GM06990 (cell line): Measurements from ENCODE around the gene UPF1.

Experiments
- DNase-seq: peaks from one replicate; pipeline ENCODE4 v3.0.0-alpha.2; 2011; ENCODE audit not compliant: insufficient read length; ENCODE audit errors: extremely low read depth
- H3K27me3 ChIP-seq: replicated peaks from 2 replicates; pipeline ENCODE4 v1.6.0; 2011; ENCODE audit warnings: low read length; ENCODE audit not compliant: control insufficient read depth, insufficient read depth
- H3K36me3 ChIP-seq: 2 replicates; pipeline ENCODE4 v1.5.1; 2011; ENCODE audit warnings: low read length; ENCODE audit not compliant: control insufficient read depth, insufficient read depth
- H3K4me3 ChIP-seq: replicated peaks from 2 replicates; pipeline ENCODE4 v1.5.1; 2011; ENCODE audit warnings: low read depth, mild to moderate bottlenecking, control low read depth, low read length
- TF ChIP-seq, protein P1 (sequence below): IDR thresholded peaks from 2 replicates; pipeline ENCODE4 v1.5.1; 2011; ENCODE audit warnings: low read length, control low read depth, mild to moderate bottlenecking, inconsistent platforms; ENCODE audit not compliant: insufficient read depth, poor library complexity, severe bottlenecking

UPF1 gene

GRCh38 chr19:18867199-18867598, 35.4 kb downstream of the UPF1 start:
- H3K27me3 ChIP-seq, result no peaks in the 10 kb centered on the region
- DNase-seq, result no peak
- H3K4me3 ChIP-seq, result no peak overlapping the region
- H3K36me3 ChIP-seq, result peaks cover 31% of the 10 kb centered on the region
- TF ChIP-seq, protein P1, sequence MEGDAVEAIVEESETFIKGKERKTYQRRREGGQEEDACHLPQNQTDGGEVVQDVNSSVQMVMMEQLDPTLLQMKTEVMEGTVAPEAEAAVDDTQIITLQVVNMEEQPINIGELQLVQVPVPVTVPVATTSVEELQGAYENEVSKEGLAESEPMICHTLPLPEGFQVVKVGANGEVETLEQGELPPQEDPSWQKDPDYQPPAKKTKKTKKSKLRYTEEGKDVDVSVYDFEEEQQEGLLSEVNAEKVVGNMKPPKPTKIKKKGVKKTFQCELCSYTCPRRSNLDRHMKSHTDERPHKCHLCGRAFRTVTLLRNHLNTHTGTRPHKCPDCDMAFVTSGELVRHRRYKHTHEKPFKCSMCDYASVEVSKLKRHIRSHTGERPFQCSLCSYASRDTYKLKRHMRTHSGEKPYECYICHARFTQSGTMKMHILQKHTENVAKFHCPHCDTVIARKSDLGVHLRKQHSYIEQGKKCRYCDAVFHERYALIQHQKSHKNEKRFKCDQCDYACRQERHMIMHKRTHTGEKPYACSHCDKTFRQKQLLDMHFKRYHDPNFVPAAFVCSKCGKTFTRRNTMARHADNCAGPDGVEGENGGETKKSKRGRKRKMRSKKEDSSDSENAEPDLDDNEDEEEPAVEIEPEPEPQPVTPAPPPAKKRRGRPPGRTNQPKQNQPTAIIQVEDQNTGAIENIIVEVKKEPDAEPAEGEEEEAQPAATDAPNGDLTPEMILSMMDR, result no peak

DNA sequence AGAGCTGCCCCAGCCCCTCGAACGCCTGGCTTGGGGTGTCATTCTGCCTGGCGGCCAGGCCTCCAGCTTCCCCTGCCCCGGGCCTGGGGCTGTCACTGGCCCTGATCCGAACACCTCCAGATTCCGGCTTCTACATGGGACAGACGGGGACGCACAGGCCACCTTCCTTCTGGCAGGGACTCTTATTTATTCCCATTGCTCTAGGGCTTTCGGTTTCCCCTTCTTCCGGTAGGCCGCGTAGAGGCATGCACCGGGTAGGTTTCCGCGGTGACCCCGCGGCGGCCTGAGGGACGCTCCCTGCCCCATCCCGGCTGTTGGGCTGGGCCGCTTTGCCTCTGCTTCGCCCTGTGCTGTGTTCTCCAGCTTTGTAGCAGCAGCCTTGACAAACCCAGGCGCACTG, 36.0 kb downstream of the UPF1 start:
- no peak overlapping the region for H3K4me3 ChIP-seq
- no peak for DNase-seq
- TF ChIP-seq, protein P1, result no peak
- peaks cover 30% of the 10 kb centered on the region for H3K36me3 ChIP-seq
- no peaks in the 10 kb centered on the region for H3K27me3 ChIP-seq

GRCh38 chr19:18868380-18869022, 36.7 kb downstream of the UPF1 start:
- Histone ChIP-seq H3K4me3 (no peak overlapping the region), H3K36me3 (peaks cover 29% of the 10 kb centered on the region), H3K27me3 (no peaks in the 10 kb centered on the region)
- no peak for DNase-seq
- TF ChIP-seq, protein P1, result no peak

DNA sequence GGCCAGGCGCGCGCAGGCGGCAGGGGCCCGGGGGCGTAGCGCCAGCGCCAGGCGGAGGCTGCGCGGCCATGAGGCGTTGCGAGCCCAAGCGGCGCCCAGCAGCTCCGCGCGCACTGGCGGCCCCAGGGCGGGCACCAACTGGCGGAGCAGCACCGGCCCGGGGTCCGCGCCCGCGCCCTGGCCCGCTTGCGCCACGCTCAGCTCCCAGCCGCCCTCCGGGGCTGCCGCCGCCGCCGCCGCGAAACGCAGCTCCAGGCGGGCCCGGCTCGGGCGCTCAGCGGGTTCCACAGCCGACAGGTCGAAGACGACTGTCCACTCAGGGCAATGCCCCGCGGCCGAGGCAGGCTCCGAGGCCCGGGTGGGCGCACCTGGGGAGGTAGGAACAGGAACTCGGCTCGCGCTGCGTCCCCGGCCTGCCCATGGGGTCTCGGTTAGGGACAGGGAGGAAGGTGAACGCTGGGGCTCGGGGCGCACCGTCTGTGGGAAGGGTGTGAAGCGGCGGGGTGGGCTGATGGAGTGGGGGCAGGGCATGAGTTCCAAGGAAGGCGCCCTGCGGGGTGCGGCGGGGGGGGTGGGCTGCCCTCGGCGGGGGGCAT, 37.4 kb downstream of the UPF1 start:
- H3K4me3 ChIP-seq, result no peak overlapping the region
- no peak for DNase-seq
- TF ChIP-seq, protein P1, result no peak
- H3K27me3 ChIP-seq, result no peaks in the 10 kb centered on the region
- peaks cover 24% of the 10 kb centered on the region for H3K36me3 ChIP-seq

- no peaks in the 10 kb centered on the region for H3K27me3 ChIP-seq
- DNase-seq, result no peak
- H3K4me3 ChIP-seq, result no peak overlapping the region
- TF ChIP-seq, protein P1, result no peak
- H3K36me3 ChIP-seq, result peaks cover 24% of the 10 kb centered on the region
These were observed 38.2 kb downstream of the UPF1 start for GRCh38 chr19:18869781-18870530.
